Stimulated activated CD4-positive, alpha-beta T cell treated with anti-CD3 and anti-CD28 coated beads, Interleukin-1b, Interleukin-23, amount 100 ng/mL, for 48 hours (primary cell): ENCODE data around the gene DLX4.

ENCODE experiments used
- DNase-seq: peaks from one replicate; pipeline ENCODE4 v3.0.0-alpha.2; 2020

The DLX4 gene

GRCh38 chr17:49970498-49970897 is 1.5 kb downstream of the DLX4 start:
- no peak for DNase-seq

DNA sequence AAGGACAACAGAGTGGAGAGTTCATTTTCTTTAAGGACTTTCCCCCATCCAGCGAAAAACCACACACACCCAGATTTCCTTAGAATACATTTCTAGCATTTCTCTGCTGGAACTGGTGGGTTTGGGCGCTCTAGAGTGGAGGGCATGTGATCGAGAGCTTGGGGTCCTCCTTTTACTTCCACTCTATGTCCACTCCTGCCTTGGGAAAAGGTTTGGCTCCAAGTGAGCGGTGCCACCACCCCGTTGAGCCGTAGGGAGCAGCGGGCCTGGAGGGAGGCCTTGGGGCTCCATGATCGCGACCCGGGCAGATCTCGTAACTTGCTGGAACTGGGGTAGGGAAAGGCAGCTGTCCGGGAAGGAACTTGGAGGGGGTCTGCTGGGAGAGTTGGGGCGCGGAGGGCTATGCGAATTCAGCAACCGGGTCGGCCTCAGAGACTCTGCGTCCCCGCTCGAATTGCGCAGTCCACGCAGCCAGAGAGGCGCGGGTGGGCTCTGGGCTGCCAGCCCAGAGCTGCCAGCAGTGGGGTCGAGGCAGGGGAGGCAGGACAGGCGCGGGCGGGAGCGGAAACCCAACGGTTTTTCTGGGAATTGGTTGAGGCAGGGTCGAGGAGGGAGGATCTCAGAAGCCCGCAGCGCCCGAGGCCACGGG is 2.3 kb downstream of the DLX4 start:
- DNase-seq: no peak

DNA sequence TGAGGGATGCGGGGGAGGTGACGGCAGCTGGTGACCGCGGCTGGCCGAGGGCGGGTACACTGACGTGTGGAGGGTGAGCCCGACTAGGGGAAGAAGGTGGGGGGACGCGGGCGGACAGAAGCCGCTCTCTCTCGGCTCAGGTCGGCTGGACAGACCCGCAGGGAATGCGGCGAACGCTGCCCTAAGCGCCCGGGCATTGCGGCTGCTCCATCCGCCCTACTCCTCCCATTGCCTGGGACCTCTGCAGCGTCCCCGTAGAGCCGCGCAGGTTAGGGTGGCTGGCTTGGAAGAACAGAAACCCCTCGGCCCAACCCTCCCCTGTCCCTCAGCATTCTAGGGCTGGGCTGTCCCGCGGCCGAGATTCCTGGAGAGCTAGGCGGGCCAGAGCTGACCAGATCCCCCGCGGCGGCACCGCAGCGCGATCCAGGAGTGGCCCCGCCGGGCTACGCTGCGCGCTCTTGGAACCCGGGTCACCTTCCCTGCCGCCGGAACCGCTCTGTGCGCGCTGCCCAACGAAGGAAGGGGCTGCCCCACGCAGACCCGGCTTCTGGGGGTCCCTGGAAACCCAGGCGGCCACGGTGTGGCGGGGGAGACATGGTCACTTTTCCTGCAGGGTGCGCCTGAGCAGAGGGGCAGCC is 3.0 kb downstream of the DLX4 start:
- no peak for DNase-seq

- DNase-seq: no peak
These were observed 3.7 kb downstream of the DLX4 start for GRCh38 chr17:49972486-49973270.

DNA sequence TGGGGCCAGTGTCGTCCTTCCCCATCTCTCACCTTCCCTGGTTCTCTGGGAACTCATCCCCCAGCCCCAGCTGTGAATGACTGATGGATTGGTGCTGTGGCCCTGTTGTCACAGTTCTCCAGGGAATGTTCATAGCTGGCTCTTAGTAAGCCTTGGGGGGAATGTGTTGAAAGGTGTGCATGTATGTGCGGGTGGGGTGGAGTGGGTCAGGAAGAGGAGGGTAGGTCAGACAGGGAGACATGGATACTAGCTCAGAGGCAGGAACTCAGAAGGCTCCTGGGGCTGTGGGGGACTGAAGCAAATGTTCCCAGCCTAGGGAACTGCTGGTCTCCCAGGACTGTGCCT is 4.3 kb downstream of the DLX4 start:
- no peak for DNase-seq

DNA sequence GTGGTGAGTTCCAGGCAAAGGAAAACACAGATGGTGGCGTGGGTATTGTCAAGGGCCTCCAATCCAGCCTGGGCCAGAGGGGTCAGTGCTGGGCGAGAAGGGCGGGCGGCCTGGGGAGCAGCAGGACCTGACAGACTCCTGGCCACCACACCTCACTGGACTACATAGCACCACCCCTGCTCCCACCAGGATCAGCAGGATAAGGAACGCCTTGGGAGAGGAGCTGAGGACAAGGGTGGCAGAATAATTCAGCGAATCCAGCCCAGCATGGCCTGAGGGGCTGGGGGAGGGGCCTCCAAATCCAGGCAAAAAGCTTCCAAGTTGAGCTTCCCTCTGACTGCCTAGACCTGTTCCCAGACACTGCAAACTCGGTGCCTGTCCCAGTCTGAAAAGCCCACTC is 6.5 kb downstream of the DLX4 start:
- no peak for DNase-seq

DNA sequence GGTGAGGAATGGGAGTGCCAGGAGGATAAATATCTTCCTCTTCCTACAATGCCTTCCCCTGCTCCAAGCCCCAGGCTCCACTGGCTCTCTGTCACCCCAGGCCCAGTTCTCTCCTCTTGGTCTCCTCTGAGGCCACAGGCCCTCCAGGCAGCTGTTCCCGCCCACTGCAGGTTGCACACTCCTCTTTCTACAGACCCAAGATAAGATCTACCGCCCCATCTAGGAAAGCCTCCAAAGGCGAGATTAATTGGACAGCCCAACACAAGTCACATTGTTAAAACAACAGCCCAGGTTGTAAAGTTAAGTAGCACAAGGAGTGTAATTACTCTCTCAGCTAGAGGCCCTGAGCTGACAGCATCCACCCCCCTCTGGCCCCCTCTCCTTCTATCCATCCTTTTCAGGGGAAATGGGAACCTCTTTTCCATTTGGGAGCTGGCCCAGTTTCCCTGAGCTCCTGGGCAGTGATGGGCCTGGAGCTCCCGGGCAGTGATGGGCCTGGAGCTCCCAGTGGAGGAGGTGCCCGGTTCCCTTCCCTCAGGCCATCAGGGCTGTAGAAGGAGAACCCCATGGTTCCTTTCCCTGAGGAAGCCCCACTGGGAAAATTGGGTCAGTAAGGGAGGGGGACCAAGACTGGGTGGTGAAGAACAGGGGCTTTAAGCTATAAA is 7.3 kb downstream of the DLX4 start:
- DNase-seq: no peak

GRCh38 chr17:49976828-49977202 is 7.8 kb downstream of the DLX4 start:
- no peak for DNase-seq

- no peak for DNase-seq
These were observed 8.7 kb downstream of the DLX4 start for GRCh38 chr17:49977463-49978389.

DNA sequence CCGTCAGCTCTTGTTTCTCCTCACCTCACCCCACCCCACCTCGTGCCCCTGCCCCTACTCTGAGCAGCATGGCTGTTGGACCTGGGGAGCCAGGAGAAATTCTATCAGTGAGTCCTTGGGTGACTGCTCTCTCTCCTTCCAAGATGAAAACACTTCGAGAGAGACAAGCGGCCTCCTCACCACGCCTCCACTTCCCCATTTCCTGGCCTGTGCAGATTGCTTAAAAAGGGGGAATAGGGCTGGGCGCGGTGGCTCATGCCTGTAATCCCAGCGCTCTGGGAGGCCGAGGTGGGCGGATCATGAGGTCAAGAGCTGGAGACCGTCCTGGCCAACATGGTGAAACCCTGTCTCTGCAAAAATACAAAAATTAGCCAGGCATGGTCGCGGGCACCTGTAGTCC is 9.5 kb downstream of the DLX4 start:
- no peak for DNase-seq

GRCh38 chr17:49979748-49980479 is 10.9 kb downstream of the DLX4 start:
- no peak for DNase-seq

DNA sequence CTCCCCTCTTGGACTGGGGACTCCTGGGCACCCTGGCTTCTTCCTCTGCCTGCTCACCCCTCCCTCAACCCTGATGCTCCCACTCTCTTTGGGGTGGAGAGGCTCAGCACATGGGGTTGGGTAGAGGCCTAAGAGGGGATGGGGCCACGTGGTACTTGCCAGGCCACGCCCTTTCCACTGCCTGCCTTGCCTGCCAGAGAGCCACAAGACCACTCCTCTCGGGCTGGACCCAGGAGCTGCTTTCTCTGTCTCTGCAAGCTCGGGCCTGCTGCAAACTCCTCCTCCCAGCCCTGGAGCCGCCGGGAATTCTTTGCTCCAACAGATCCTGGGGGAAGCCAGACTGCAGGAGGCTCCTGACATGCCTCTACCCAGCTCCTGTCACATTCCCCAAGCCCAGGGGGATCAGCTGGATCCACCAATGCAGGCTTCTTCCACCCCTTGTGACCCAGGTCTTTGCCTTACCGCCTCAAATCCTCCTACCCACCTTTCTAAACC is 11.8 kb downstream of the DLX4 start:
- no peak for DNase-seq

GRCh38 chr17:49984283-49984682 is 15.3 kb downstream of the DLX4 start:
- no peak for DNase-seq

DNA sequence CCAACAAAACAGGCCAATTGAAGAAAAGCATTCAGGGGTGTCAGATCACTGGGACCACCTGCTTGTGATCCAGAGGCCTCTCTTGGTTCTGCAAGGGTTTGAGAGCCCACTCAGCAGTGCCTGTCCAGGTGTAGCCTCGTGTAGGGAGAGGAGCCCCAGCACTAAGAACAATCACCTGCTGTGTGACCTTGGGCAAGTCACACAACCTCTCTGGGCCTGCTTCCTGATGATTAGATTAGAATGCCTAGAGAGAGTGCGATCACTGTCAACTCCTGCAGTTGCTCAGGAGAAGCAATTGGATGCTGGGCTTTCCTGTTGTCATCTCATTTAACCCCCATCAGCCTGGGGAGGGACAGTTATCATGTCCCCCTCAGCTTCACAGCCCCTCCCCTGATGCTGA is 15.8 kb downstream of the DLX4 start:
- no peak for DNase-seq

- no peak for DNase-seq
These were observed 16.5 kb downstream of the DLX4 start for GRCh38 chr17:49985310-49985990.

DNA sequence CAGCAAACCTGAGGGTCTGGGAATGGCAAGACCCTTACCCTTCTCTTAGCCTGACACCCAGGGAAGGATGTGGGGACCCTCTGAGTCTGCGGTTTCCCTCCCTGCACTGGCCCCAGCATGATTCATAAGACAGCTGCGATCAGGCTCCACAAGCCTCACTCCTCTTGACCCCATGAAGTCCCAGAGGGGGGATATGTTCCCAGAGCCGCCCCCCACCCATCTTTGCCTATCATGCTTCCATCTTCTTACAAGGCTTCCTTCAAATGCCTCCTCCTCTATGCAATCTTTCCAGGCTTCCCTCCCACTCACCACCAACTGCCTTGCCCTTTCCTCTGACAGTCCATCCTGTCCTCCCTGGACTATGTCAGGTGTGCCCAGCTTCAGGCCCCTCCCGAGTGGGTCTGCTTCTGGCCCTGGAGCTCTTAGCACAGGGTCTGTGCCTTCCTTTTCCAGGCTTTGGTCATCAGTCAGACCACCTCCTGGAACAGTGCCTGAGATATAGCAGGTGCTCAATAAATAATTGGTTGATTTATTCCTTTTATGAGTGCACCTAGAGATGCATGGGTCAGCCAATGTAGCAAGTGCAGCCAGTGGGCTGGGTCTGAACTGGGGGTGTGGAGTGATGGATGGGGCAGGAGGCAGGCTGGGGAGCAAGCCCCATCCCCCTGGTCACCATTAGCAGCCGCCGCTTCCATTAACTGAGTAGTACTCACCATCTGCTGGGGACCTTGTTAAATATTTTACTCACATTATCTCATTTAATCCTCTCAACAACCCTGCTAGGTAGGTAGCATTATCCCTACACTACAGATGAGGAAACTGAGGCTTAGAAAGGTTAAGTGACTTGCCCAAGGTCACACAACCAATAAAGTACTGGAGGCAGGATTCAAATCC is 17.7 kb downstream of the DLX4 start:
- DNase-seq: no peak

DNA sequence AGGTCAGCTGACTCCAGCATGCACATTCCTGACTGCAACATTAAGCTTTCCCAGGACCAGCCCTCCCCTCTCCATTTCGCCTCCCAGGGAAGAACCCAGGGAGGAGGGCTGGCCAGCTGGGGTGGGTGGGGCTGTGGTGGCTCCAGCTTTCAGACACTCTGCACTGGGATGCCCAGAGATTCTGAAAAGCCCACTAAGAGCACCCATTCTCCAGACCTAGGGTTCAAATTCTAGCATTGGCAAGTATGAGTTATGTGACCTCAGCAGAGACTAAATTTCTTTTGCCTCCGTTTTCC is 18.2 kb downstream of the DLX4 start:
- DNase-seq: no peak

DNA sequence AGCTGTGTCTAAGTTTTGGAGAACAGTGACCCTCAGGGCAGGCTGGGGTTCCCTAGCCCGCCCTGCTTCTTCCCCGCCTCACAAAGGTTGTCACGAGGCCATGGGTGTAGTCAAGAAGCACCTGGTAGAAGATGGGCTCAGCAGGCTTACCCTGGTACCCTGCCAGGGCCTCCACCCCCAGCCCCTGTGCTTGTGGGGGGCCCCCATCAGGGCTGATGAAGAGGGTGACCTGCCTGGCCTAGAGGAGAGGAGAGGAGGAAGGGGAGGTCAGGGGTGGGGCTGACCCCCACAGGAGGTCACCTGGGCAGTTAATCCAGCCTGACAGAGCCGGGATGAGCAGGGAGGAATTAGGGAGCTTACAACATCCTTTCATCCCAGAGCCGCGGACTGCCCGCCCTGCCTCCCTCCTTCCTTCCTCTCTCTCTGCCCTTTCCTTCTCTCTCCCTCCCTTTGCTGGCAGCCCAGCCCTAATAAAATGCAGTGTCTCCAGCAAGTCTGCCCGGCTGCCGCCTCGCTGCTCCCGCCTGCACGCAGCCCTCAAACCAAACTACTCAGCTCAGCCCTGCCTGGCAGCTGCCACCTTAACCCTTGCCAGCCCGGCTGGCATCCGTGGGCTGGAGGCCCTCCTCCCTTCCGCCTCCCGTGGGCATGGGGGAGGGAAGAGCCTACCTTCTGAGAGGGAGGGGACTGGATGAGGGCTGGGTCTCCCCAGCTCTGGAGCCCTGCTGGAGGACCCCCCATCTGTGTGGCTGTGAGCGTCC is 18.9 kb downstream of the DLX4 start:
- DNase-seq: no peak

DNA sequence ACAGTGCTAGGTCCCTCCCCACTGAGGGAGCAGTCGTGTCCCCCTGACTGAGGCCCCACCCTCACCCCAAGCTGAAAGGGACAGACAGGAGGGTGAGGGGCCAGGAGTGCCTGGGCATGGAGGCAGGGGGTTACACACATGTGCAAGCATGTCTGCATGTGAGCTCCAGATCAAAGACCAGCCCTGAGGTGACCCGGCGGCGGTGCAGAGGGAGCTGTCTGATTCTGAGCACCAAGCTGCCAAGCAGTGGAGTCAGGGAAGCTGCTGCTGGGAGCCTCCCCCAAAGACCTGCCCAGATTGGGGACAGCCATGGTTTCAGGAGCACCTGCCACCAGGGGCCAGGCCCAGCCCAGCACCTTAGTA is 20.5 kb downstream of the DLX4 start:
- DNase-seq: no peak

- DNase-seq: no peak
These were observed 21.3 kb downstream of the DLX4 start for GRCh38 chr17:49990331-49990730.
